Measurements from ENCODE around the gene NVL. TPM values are rescaled to one million over a fixed set of nuclear protein-coding genes. Genes with fewer than 3 reads are reported as not detected.
A peak's percentile ranks its signal among the peaks of the same experiment; 100 is the strongest.
"Not testable (repeated sequence)": the region's sequence is repeated elsewhere in the genome, so short reads cannot be mapped to it uniquely, and the experiment has no call there.

NVL gene
- total RNA-seq, 1 donor from 2014 or later, result 30.4 TPM

- intact Hi-C loops (cut with DNase I), result no loop called here
- ATAC-seq (no peak), DNase-seq (ENCODE audit: low spot score) (no peak)
Measured at GRCh38 chr1:224339442-224340033, 9.6 kb upstream of the NVL start.

GRCh38 chr1:224338150-224338838 lies 8.3 kb upstream of the NVL start:
- no peak for DNase-seq (ENCODE audit: low spot score)
- ATAC-seq, result no peak
- intact Hi-C loops (cut with DNase I), result no loop called here

- DNase-seq (ENCODE audit: low spot score), result no peak
- ATAC-seq, result no peak
- intact Hi-C loops (cut with DNase I), result no loop called here
Measured at GRCh38 chr1:224333939-224334786, 4.2 kb upstream of the NVL start.

GRCh38 chr1:224333309-224333926 lies 3.4 kb upstream of the NVL start:
- DNase-seq (ENCODE audit: low spot score) (no peak), ATAC-seq (peak; percentile 46)
- intact Hi-C loops (cut with DNase I), result no loop called here

DNA sequence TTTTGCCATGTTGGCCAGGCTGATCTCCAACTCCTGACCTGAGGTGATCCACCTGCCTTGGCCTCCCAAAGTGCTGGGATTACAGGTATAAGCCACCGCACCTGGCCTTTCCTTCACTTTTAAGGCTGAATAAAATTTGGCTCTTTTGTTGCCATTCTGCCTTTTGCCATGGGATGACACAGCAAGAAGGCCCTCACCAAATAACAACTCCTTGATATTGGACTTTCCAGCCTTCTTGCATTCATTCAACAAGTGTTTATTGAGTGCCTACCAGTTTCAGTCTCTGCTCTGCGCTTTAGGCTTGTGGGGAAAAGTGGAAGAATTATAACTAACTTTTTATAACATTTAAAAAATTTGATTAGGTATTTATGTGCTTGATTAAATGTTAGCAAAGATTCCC lies 1.9 kb upstream of the NVL start:
- DNase-seq (ENCODE audit: low spot score) (no peak), ATAC-seq (no peak)
- intact Hi-C loops (cut with DNase I), result no loop called here

DNA sequence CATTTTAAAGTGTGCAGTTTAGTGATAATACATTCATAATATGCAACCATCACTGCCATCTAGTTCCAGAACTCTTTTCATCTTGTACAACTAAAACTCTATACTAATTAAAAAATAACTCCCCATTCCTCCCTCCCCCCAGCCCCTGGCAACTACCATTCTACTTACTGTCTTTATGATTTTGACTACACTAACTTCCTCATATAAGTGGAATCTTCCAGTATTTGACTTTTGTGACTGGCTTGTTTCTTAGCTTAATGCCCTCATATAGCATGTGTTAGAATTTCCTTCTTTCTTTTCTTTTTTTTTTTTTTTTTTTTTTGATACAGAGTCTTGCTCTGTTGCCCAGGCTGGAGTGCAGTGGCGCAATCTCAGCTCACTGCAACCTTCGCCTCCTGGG lies 1.4 kb upstream of the NVL start:
- no peak for ATAC-seq
- no peak for DNase-seq (ENCODE audit: low spot score)
- intact Hi-C loops (cut with DNase I), result no loop called here

- ATAC-seq, result no peak
- intact Hi-C loops (cut with DNase I), result no loop called here
- no peak for DNase-seq (ENCODE audit: low spot score)
Measured at GRCh38 chr1:224329484-224329841, 509 bp downstream of the NVL start.

DNA sequence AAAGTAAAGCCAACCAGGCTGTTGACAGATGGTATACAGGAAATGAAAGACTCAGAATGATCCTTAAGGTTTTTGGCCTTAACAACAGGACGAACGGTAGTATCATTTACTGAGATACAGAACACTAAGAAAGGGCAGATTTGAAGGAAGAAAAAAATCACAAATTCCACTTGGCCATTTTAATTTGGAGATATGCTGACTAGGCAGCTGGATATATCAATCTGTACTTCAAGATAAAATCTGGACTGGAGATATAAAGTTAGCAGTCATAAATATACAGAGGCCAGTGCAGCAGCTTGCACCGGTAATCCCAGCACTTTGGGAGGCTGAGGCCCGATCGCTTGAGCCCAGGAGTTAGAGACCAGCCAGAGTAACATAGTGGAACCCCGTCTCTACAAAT lies 1.3 kb downstream of the NVL start:
- intact Hi-C loops (cut with DNase I), result no loop called here
- no peak for ATAC-seq
- no peak for DNase-seq (ENCODE audit: low spot score)

DNA sequence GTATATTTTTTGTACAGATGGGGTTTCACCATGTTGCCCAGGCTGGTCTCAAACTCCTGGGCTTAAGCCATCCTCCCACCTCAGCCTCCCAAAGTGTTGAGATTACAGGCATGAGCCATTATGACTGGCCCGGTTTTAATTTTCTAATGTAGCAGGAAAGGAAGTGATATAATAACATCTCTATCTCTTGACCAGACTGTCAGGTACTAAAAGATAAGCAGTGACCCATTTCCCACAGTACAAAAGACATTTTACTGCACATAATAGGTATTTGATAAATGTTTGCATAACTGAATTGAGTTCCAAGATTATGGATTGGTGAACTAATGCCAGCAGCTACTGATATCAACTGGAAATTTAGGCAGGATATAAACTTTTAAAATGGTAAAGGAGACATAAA lies 4.0 kb downstream of the NVL start:
- no peak for DNase-seq (ENCODE audit: low spot score)
- no peak for ATAC-seq
- intact Hi-C loops (cut with DNase I), result no loop called here

DNA sequence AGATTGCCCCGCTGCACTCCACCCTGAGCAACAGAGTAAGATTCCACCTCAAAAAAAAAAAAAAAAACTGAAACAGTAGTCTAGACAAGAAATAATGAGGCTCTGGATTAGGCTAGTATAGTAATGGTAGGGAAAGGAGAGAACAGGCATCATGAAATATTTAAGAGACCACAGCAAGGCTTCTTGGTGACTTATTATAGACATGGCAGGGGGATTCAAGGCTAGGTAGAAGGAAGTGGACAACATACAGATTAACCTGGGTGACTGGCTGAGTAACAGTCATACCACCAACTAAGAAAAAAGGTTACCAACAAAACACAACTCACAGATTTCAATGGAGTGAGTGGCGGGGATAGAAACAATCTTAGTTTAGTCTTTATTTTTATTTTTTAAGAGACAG lies 8.3 kb downstream of the NVL start:
- no peak for DNase-seq (ENCODE audit: low spot score)
- intact Hi-C loops (cut with DNase I), result no loop called here
- no peak for ATAC-seq

DNA sequence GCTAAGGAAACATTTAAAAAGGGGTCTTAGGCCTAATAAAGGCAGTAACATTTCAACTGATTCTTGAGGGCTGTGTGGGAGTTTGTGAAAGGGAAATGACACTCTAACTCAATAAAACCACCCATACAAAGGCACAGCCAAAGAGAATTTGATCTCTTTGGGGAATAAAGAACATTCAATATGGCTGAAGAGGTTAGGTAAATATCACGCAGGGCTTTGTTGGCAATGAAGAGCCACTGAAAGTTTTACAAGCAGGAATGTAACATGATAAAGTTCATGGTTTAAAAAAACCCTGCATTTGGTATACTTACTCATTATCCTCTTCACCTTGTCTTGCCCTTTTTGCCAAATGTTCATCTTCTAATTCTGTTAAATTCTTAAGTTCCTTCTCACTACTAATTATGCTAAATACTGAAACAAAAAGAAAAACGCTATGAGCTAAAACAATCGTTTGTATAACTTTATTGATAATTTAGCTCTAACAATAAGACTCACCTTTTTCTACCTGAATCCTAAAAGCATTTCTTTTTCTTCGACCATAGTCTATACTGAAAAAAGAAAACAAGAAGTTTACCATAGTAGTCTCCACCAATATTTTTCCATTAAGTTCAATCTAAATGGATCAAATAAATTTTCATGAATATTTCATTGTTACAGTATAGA lies 12.5 kb downstream of the NVL start:
- DNase-seq (ENCODE audit: low spot score), result no peak
- ATAC-seq, result no peak
- intact Hi-C loops (cut with DNase I), result no loop called here

- no peak for DNase-seq (ENCODE audit: low spot score)
Measured at GRCh38 chr1:224312025-224312424, 17.9 kb downstream of the NVL start.

GRCh38 chr1:224311503-224311902 lies 18.5 kb downstream of the NVL start:
- DNase-seq (ENCODE audit: low spot score); intact Hi-C loops (cut with DNase I); ATAC-seq: not testable (repeated sequence)

More at GRCh38 chr1:224312025-224312424, 17.9 kb downstream of the NVL start:
- ATAC-seq, result no peak
- intact Hi-C loops (cut with DNase I), result no loop called here

- no peak for ATAC-seq
- intact Hi-C loops (cut with DNase I), result no loop called here
- DNase-seq (ENCODE audit: low spot score), result no peak
Measured at GRCh38 chr1:224308064-224308463, 21.9 kb downstream of the NVL start.

DNA sequence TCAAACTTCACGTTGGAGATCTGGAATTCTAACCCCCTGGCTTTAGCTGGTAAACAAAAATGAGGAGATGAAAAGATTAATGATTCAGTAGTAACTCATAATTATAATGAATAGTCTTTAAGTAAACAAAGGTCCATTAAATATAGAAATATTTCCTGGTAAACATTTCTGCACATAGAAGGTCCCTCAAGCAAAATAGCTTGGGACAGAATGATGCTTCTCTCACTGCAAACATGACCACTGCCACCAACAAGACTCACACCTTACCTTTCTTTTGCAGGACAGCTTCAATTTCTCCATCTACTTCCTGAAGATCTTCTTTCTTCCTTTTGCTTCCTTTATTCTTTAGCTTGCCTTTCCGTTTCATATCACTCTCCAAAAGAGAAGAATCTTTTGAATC lies 25.2 kb downstream of the NVL start:
- intact Hi-C loops (cut with DNase I), result no loop called here
- no peak for ATAC-seq

DNA sequence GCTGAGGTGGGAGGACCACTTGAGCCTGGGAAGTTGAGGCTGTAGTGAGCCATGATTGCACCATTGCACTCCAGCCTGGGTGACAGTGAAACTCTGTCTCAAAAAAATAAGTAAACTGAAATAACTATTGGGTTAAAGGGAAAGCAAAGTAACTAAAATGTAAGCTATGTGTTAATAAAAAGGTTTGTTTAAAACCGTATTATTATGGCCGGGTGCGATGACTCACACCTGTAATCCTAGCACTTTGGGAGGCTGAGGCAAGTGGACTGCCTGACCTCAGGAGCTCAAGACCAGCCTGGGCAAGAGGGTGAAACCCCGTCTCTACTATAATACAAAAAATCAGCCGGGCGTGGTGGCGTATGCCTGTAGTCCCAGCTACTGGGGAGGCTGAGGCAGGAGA lies 27.0 kb downstream of the NVL start:
- intact Hi-C loops (cut with DNase I), result no loop called here

More for the DNA sequence above, 25.2 kb downstream of the NVL start:
- no peak for DNase-seq (ENCODE audit: low spot score)

GRCh38 chr1:224301391-224301790 lies 28.6 kb downstream of the NVL start:
- intact Hi-C loops (cut with DNase I), result no loop called here
- ATAC-seq, result no peak

More for the DNA sequence above, 27.0 kb downstream of the NVL start:
- DNase-seq (ENCODE audit: low spot score) (no peak), ATAC-seq (no peak)

DNA sequence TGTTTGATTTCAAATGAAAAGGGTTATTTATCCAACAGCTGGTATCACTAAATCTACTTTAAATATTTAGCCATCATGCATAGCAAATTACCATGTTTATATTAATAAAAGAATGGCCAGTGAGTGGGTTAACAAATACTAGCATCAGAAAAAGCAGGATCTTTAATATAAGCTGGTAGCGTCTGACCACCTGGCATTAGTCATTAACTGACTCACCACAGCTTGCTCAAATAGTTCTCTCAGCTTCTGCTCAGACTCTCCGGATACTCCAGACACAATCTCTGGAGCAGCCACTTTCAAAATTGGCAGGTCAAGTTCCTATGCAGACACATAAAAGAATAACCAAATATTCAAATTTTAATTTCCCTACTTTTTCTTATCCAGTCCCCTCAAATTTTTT lies 29.6 kb downstream of the NVL start:
- intact Hi-C loops (cut with DNase I), result no loop called here
- ATAC-seq, result no peak
- no peak for DNase-seq (ENCODE audit: low spot score)

More at GRCh38 chr1:224301391-224301790, 28.6 kb downstream of the NVL start:
- no peak for DNase-seq (ENCODE audit: low spot score)

All from sciatic nerve (tissue), 2 donors.